ENCODE results near the gene ZNF787.

Gene ZNF787

DNA sequence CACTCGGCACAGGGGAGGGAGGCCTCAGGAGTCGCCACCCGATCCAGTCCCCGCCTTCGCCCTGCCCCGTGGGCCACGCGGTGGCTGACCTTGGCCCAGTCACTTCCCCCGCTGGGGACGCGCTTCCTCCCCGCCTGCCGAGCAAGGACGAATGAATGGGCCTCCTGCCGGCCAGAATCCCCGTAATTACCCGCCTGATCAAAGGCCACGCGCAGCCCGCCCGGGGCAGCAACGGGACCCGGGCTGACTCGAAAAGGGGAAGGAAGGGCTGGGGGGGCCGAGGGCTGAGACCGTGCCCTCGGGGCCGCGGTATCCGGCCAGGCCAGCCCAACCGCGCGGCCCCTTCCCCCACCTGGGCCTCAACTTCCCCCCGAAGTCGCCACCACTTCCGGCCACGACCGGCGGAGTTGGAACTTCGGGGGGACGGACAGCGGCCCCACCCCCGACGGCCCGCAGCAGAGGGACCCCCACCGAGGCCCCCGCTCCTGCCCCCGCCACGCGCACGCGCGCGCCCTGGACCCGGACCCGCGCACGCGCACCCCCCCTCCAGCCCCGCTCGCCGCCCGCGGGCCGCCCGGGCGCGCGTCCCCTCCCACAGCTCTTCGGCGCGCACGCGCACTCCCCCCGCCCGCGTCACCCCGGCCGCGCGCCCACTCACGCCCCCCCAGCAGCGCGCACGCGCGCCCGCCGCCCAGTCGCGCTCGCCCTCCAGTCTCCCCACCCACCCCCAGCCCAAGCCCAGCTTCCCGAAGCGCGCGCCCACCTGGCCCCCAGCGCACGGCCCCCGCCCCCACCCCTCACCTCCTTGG is 520 bp downstream of the ZNF787 start:
- DNase-seq (ENCODE audit: low spot score) = peak; percentile 97

DNA sequence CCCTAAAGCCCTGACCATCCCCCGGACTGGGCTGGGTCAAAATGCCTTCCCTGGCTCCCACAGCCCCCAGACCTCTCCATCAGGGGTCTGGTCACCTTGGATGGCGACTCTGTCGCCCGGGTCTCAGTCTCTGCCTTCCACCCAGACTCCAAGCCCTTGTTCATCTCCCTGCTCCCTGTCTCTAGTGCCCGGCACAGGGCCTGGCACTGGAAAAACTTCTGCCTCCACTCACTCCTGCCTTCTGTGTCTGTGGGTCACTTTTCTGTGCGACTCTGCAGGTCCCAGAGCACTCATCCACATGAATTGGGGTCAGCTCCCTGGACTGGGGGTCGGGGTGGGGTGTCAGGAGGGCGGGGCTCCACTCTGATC is 1.1 kb downstream of the ZNF787 start:
- DNase-seq (ENCODE audit: low spot score) = no peak

- peak; percentile 41 for DNase-seq (ENCODE audit: low spot score)
These were observed 1.5 kb downstream of the ZNF787 start for GRCh38 chr19:56119582-56119978.

DNA sequence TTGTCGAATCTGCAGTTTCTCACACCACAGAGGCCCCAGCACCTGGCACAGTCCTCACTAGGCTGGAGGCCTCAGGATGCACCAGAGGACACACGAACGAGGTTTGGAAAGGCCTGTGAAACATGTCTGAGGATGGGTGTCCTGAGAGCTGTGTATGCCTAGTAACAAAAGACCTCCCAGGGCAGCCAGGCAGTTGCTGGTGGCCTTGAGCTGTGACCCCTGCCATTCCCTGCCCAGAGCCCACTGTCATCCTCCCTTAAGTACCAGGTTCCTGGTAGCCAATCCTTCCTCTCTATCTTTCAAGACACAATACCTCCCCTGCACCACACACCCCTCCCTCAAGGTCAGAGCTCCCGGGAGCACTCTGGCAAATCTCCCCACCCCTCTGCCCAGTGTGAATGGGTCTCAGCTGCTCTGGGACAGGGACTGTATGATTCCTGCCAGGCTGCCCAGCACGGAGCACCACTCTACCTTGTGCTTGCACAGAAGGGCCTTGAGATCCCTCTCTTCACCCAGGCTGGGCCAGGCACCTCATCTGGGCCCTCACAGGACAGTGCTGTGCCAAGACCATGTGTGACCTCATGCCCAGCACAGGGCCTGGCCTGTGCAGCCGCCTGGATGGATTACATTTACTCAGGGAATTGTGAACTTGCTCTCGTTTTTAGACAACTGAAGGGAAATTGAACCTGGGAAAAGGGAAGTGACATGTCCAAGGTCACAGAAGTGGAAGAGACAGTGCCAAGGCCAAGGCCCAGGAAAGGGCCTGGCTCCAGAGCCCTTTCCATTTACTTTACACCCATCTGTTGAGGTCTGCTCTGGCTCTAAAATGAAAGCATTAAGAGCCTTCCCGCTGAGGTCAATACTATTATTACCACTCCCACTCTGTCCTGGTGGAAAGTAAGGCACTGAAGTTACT is 2.2 kb downstream of the ZNF787 start:
- no peak for DNase-seq (ENCODE audit: low spot score)

GRCh38 chr19:56117889-56118288 is 3.2 kb downstream of the ZNF787 start:
- DNase-seq (ENCODE audit: low spot score) = no peak

DNA sequence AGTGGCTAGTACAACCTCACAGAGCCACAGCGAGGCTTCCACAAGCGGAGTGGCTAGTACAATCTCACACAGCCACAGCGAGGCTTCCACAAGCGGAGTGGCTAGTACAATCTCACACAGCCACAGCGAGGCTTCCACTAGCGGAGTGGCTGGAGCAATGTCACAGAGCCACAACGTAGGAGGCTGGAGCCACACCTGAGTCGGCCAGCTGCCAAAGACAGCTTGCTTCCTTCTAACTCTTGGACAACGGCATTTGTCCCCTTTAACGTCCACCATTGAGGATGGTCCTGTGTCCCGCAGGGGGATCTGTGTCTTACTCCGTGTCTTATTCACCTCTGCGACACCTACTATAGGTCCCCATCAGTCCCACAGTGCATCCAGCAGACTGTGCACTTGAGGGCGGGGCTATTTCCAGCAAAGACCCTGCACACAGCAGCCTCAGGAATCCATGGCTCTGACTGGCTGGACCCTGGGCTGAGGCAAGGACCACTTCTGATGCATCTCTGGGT is 3.7 kb downstream of the ZNF787 start:
- DNase-seq (ENCODE audit: low spot score) = no peak

GRCh38 chr19:56116606-56117005 is 4.5 kb downstream of the ZNF787 start:
- DNase-seq (ENCODE audit: low spot score) = no peak

GRCh38 chr19:56115490-56115889 is 5.6 kb downstream of the ZNF787 start:
- no peak for DNase-seq (ENCODE audit: low spot score)

GRCh38 chr19:56114778-56115110 is 6.4 kb downstream of the ZNF787 start:
- no peak for DNase-seq (ENCODE audit: low spot score)

- no peak for DNase-seq (ENCODE audit: low spot score)
These were observed 6.9 kb downstream of the ZNF787 start for GRCh38 chr19:56114051-56114777.

- no peak for DNase-seq (ENCODE audit: low spot score)
These were observed 7.9 kb downstream of the ZNF787 start for GRCh38 chr19:56113074-56113632.

GRCh38 chr19:56112313-56112709 is 8.8 kb downstream of the ZNF787 start:
- no peak for DNase-seq (ENCODE audit: low spot score)

- no peak for DNase-seq (ENCODE audit: low spot score)
These were observed 9.3 kb downstream of the ZNF787 start for GRCh38 chr19:56111601-56112312.

DNA sequence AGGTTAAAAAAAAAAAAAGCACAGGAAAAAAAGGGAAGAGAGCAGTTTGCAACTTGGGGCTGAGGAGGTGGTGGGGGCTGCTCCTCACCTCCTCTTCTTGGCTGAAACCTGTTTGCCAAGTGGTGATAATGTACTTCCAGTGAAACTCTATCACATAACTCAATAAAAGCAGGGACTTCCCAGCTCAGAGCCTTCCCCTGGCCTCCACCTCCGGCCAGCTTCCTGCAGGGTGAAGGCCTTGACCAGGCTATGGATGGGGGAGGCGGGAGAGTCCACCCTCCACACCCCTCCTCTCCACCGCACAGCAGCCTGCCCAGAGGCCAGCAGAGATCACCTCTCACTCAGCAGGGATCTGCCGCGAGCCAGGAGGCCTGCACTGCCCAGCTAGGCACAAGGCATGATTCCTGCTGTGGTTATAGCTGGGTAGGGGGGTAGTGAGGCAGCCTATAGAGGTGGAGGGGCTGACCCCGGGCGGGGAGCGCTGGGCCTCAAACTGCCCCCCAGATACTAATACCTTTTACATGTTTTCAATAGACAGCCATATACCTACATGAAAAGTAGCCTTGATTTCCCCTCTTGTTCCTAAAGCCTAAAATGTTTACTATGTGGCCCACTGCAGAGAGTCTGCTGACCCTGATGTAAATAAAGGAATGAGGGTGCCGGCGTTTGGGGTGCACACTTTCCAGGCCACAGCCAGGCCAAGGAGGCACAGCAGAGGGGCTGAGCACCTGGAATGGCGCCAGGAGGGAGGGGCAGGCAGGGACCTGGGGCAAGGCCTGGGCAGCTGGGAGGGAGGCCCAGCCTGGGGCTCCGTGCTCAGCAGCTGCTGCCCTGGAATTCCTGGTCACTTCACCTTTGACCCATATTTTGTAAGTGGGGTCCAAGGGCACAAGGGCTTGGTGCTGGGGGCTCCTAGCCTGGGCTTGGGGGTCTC is 10.3 kb downstream of the ZNF787 start:
- DNase-seq (ENCODE audit: low spot score) = no peak

GRCh38 chr19:56109226-56109625 is 11.9 kb downstream of the ZNF787 start:
- peak; percentile 32 for DNase-seq (ENCODE audit: low spot score)

DNA sequence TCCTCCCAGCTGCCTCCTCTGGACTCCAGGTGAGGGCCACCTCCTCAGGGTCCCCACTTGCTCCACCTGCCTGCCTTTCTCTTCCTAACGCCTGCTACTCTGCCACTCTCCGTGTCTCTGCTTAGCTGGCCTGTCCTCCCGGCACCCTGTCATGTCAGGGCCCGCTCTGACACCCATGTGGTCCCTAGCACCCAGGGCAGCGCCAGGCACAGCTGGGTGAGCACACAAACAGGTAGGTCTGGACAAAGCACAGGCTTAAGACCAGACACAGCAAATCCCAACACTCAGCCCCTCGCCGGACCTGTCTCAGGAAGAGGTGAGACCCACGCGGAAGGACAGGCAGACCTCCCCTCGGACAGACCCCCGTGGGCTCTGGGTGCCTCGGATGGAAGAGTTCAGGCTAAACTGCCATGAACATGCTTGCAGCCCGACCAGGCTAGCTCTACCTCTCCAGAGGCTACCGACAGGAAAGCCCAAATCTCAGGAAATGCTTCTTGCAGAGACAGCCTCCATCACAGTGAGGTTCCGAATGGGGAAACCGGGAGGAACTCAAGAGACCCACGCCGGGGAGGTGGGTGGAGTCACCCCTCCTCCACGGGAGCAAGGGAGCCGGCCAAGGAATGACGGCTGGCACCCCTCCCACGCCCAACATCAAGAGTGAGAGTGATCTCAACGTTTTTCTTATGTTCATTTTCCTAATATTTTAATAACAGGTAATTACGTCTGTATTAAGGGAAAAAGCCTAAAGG is 12.5 kb downstream of the ZNF787 start:
- peak; percentile 61 for DNase-seq (ENCODE audit: low spot score)

- DNase-seq (ENCODE audit: low spot score) = no peak
These were observed 13.3 kb downstream of the ZNF787 start for GRCh38 chr19:56107626-56108351.

GRCh38 chr19:56106993-56107392 is 14.1 kb downstream of the ZNF787 start:
- no peak for DNase-seq (ENCODE audit: low spot score)

DNA sequence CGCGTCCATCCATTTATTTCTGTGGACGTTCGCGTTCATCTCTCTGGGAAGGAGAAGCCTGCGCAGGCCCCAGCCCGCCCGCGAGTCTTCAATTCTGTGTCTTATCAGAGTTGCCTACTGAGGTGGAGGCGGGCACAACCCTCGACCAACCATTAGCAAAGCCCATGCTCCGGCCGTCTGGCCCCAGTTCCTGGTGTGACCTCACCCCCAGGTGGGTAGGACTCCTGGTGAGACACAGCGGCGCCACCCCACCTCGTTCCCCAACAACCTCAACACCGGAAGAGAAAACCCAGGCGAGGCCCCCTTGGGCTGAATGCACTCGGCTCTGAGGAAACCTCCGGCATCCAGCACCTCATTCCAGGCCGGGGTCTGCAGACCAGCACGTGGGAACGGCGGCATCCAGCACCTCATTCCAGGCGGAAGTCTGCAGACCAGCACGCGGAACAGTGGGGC is 14.7 kb downstream of the ZNF787 start:
- no peak for DNase-seq (ENCODE audit: low spot score)
